CD14-positive monocyte (primary cell): ENCODE measurements around the gene DNAJA4. TPM values are rescaled to one million over a fixed set of nuclear protein-coding genes. Genes with fewer than 3 reads are reported as not detected.

ENCODE experiments used
- DNase-seq, 3 donors: peaks; one replicate each; pipeline ENCODE4 v3.0.0-alpha.2; 2011 to 2022
- H2AFZ ChIP-seq: 2 replicates; pipeline ENCODE4 v1.6.0; 2012; ENCODE audit warnings: mild to moderate bottlenecking, low read depth, low read length, inconsistent platforms; ENCODE audit not compliant: insufficient read depth, poor library complexity, severe bottlenecking
- H3K27ac ChIP-seq, 2 donors: 1 replicate in 1 of 2; 2 replicates in 1 of 2; pipeline ENCODE4 v1.5.1; 2012 to 2013; ENCODE audit warnings: low read length in 2 of 2, control low read depth in 1 of 2, inconsistent platforms in 1 of 2, low read depth in 1 of 2, mild to moderate bottlenecking in 1 of 2
- H3K27me3 ChIP-seq, 2 donors: one replicate each; pipeline versions ENCODE4 v1.6.0 to v1.6.1; 2011 to 2013; ENCODE audit warnings: low read length in 2 of 2; ENCODE audit not compliant: control insufficient read depth in 2 of 2, insufficient read depth in 2 of 2
- H3K36me3 ChIP-seq, 2 donors: replicated peaks in 1 of 2; 1 replicate in 1 of 2; 2 replicates in 1 of 2; pipeline versions ENCODE4 v1.5.1 to v1.6.1; 2012 to 2013; ENCODE audit warnings: low read length in 2 of 2, control low read depth in 1 of 2, inconsistent platforms in 1 of 2, mild to moderate bottlenecking in 1 of 2; ENCODE audit not compliant: insufficient read depth in 2 of 2, control insufficient read depth in 1 of 2
- H3K4me1 ChIP-seq, 2 donors: 1 replicate in 1 of 2; 2 replicates in 1 of 2; pipeline versions ENCODE4 v1.5.1 to v1.6.1; 2012 to 2013; ENCODE audit warnings: low read length in 2 of 2, control low read depth in 1 of 2, inconsistent platforms in 1 of 2, mild to moderate bottlenecking in 1 of 2, moderate library complexity in 1 of 2; ENCODE audit not compliant: insufficient read depth in 2 of 2, control insufficient read depth in 1 of 2
- H3K4me2 ChIP-seq: replicated peaks from 2 replicates; pipeline ENCODE3; 2012; ENCODE audit warnings: low read length, moderate library complexity, mild to moderate bottlenecking; ENCODE audit not compliant: poor library complexity, severe bottlenecking; ENCODE audit errors: extremely low read depth
- H3K4me3 ChIP-seq, 3 experiments: fragments of 200-600 bp in 1 of 3; sonication (generic) in 1 of 3; replicated peaks in 1 of 3; 1 replicate in 2 of 3; 2 replicates in 1 of 3; pipeline ENCODE4 v1.5.1; 2011 to 2013; ENCODE audit warnings: low read length in 3 of 3, mild to moderate bottlenecking in 3 of 3, control low read depth in 2 of 3, low read depth in 2 of 3, inconsistent platforms in 1 of 3, moderate library complexity in 1 of 3
- H3K79me2 ChIP-seq: 2 replicates; pipeline ENCODE4 v1.6.0; 2012; ENCODE audit warnings: mild to moderate bottlenecking, control low read depth, inconsistent platforms, low read length, moderate library complexity; ENCODE audit not compliant: insufficient read depth
- H3K9ac ChIP-seq: 2 replicates; pipeline ENCODE4 v1.6.0; 2017; ENCODE audit warnings: low read length, mild to moderate bottlenecking; ENCODE audit not compliant: insufficient read depth, poor library complexity, severe bottlenecking
- H3K9me3 ChIP-seq, 2 donors: replicated peaks in 1 of 2; 1 replicate in 1 of 2; 2 replicates in 1 of 2; pipeline versions ENCODE4 v1.5.1 to v1.6.1; 2012 to 2013; ENCODE audit warnings: low read length in 2 of 2, control low read depth in 1 of 2; ENCODE audit not compliant: control insufficient read depth in 1 of 2, insufficient read depth in 1 of 2
- H4K20me1 ChIP-seq: 2 replicates; pipeline ENCODE4 v1.6.0; 2012; ENCODE audit warnings: mild to moderate bottlenecking, low read length, control low read depth, moderate library complexity; ENCODE audit not compliant: insufficient read depth
- H3K27ac Mint-ChIP-seq, 7 donors: one replicate each; pipeline ENCODE4 v1.8.0; 2020; ENCODE audit warnings: mild to moderate bottlenecking in 7 of 7, mixed read lengths in 7 of 7, moderate library complexity in 6 of 7, inconsistent platforms in 2 of 7
- H3K27me3 Mint-ChIP-seq, 3 donors: one replicate each; pipeline ENCODE4 v1.8.0; 2021 to 2022; ENCODE audit warnings: low read depth in 3 of 3, mild to moderate bottlenecking in 3 of 3, mixed read lengths in 3 of 3, moderate library complexity in 3 of 3, inconsistent platforms in 1 of 3
- H3K36me3 Mint-ChIP-seq, 2 donors: one replicate each; pipeline ENCODE4 v1.8.0; 2020; ENCODE audit warnings: mixed read lengths in 2 of 2, inconsistent platforms in 1 of 2, mild to moderate bottlenecking in 1 of 2
- H3K4me1 Mint-ChIP-seq: one replicate; pipeline ENCODE4 v1.8.0; 2020; ENCODE audit warnings: mild to moderate bottlenecking, mixed read lengths
- H3K4me3 Mint-ChIP-seq, 2 donors: one replicate each; pipeline ENCODE4 v1.8.0; 2020; ENCODE audit warnings: mild to moderate bottlenecking in 2 of 2, mixed read lengths in 2 of 2, moderate library complexity in 1 of 2
- H3K9me3 Mint-ChIP-seq, 7 donors: one replicate each; pipeline ENCODE4 v1.8.0; 2020 to 2022; ENCODE audit warnings: mixed read lengths in 7 of 7, mild to moderate bottlenecking in 6 of 7, moderate library complexity in 6 of 7, inconsistent platforms in 2 of 7
- CTCF ChIP-seq: fragments of 200-600 bp; IDR thresholded peaks from one replicate; pipeline ENCODE4 v1.8.0; 2022; ENCODE audit warnings: antibody characterized with exemption, mild to moderate bottlenecking
- WGBS: methylation state at CpG from one replicate; pipeline ENCODE4 v1.1.5; 2013; ENCODE audit warnings: missing lambda C conversion rate; ENCODE audit not compliant: insufficient coverage; 5-methylcytosine and 5-hydroxymethylcytosine counted together
- intact Hi-C, 2 donors: fragments of 100-400 bp; cut with micrococcal nuclease; formaldehyde crosslinking; loops; one replicate each; pipeline versions ENCODE4 v1.15.0 to v1.15.1; 2023
- polyA plus RNA-seq, 3 donors: library from polyadenylated mRNA; depleted of rRNA in 1 of 3; unstranded in 2 of 3; stranded (reverse) in 1 of 3; fragments of 300-500 nt in 2 of 3; fragments of >200 nt in 1 of 3; fragmentation: Illumina TruSeq in 2 of 3; gene quantifications; 1 replicate in 2 of 3; 2 replicates in 1 of 3; pipeline ENCODE4 v1.2.3, GENCODE V29; 2012 to 2021

The DNAJA4 gene
- polyA plus RNA-seq, 3 donors, result 2.4 to 20.9 (median 2.5) TPM

- H3K27ac ChIP-seq, result no peak overlapping the region
- H3K79me2 ChIP-seq, result no peaks in the 10 kb centered on the region
- intact Hi-C loops, result no loop called here
- no peak overlapping the region for H3K27ac Mint-ChIP-seq
- no peaks in the 10 kb centered on the region for H3K9me3 ChIP-seq
- no peaks in the 10 kb centered on the region for H3K36me3 ChIP-seq
- peak overlapping the region; percentile 4 for H3K9ac ChIP-seq
- no peak overlapping the region for H2AFZ ChIP-seq
- no peak overlapping the region for H3K4me3 Mint-ChIP-seq
- 93% methylated on average over 7 of the region's 7 CpGs for WGBS
- H3K9me3 Mint-ChIP-seq, result no peaks in the 10 kb centered on the region
- no peak overlapping the region for H3K4me3 ChIP-seq
- no peaks in the 10 kb centered on the region for H3K27me3 ChIP-seq
- no peak for TF ChIP-seq CTCF
- no peaks in the 10 kb centered on the region for H3K4me1 Mint-ChIP-seq
- no peaks in the 10 kb centered on the region for H4K20me1 ChIP-seq
- no peaks in the 10 kb centered on the region for H3K36me3 Mint-ChIP-seq
- no peak overlapping the region for H3K4me2 ChIP-seq
- no peaks in the 10 kb centered on the region for H3K4me1 ChIP-seq
- peaks cover 0 to 7% (median 0%) of the 10 kb centered on the region in 3 donors for H3K27me3 Mint-ChIP-seq
- no peak for DNase-seq
Observed at GRCh38 chr15:78314181-78314581, 49.8 kb downstream of the DNAJA4 start.

- no peak for DNase-seq
- Histone ChIP-seq H3K9ac (no peak overlapping the region), H3K36me3 (no peaks in the 10 kb centered on the region), H3K27ac (no peak overlapping the region), H3K79me2 (no peaks in the 10 kb centered on the region), H3K9me3 (no peaks in the 10 kb centered on the region), H3K4me1 (no peaks in the 10 kb centered on the region), H3K4me3 (no peak overlapping the region), H4K20me1 (no peaks in the 10 kb centered on the region), H3K27me3 (no peaks in the 10 kb centered on the region), H3K4me2 (no peak overlapping the region), H2AFZ (no peak overlapping the region)
- Mint-ChIP-seq H3K9me3 (no peaks in the 10 kb centered on the region), H3K27ac (no peak overlapping the region), H3K36me3 (no peaks in the 10 kb centered on the region), H3K4me1 (no peaks in the 10 kb centered on the region), H3K4me3 (no peak overlapping the region), H3K27me3 (peaks cover 0 to 8% (median 0%) of the 10 kb centered on the region in 3 donors)
- no peak for TF ChIP-seq CTCF
- intact Hi-C loops, result no loop called here
- 92% methylated on average over 5 of the region's 7 CpGs for WGBS
Observed at GRCh38 chr15:78315686-78316282, 51.4 kb downstream of the DNAJA4 start.
